Mesendoderm (in vitro differentiated cells): Measurements from ENCODE around the gene HAX1.
"Not testable (repeated sequence)": the region's sequence is repeated elsewhere in the genome, so short reads cannot be mapped to it uniquely, and the experiment has no call there.

Source experiments
- DNase-seq: peaks from one replicate; pipeline ENCODE4 v3.0.0; 2013
- H2AK5ac ChIP-seq: 2 replicates; pipeline ENCODE4 v1.6.1; 2013; ENCODE audit warnings: low read length, inconsistent platforms
- H2BK120ac ChIP-seq: 2 replicates; pipeline ENCODE4 v1.6.1; 2013; ENCODE audit warnings: low read depth, mild to moderate bottlenecking, low read length, moderate library complexity, mixed read lengths
- H2BK15ac ChIP-seq: replicated peaks from 2 replicates; pipeline ENCODE4 v1.6.1; 2013; ENCODE audit warnings: low read depth, mild to moderate bottlenecking, moderate library complexity
- H2BK5ac ChIP-seq: 2 replicates; pipeline ENCODE4 v1.6.1; 2013; ENCODE audit warnings: low read length, inconsistent platforms
- H3K18ac ChIP-seq: 2 replicates; pipeline ENCODE4 v1.6.1; 2013; ENCODE audit warnings: mild to moderate bottlenecking, low read length, mixed read lengths
- H3K23ac ChIP-seq: one replicate; pipeline ENCODE4 v1.6.1; 2013; ENCODE audit warnings: low read length
- H3K27ac ChIP-seq: 2 replicates; pipeline ENCODE4 v1.5.1; 2013; ENCODE audit warnings: low read depth, mild to moderate bottlenecking, inconsistent platforms, low read length, moderate library complexity
- H3K27me3 ChIP-seq: 2 replicates; pipeline ENCODE4 v1.6.1; 2013; ENCODE audit warnings: low read length, control low read depth, mild to moderate bottlenecking, inconsistent platforms; ENCODE audit not compliant: insufficient read depth, poor library complexity
- H3K36me3 ChIP-seq: 2 replicates; pipeline ENCODE4 v1.6.1; 2013; ENCODE audit warnings: low read length, inconsistent platforms; ENCODE audit not compliant: control insufficient read depth, insufficient read depth
- H3K4ac ChIP-seq: one replicate; pipeline ENCODE4 v1.6.1; 2013; ENCODE audit warnings: low read depth, mild to moderate bottlenecking, low read length, moderate library complexity
- H3K4me1 ChIP-seq: 2 replicates; pipeline ENCODE4 v1.6.1; 2013; ENCODE audit warnings: low read depth, low read length, inconsistent platforms; ENCODE audit not compliant: control insufficient read depth
- H3K4me2 ChIP-seq: 2 replicates; pipeline ENCODE4 v1.6.1; 2013; ENCODE audit warnings: low read length
- H3K4me3 ChIP-seq: 2 replicates; pipeline ENCODE4 v1.5.1; 2013; ENCODE audit warnings: mild to moderate bottlenecking, low read length
- H3K56ac ChIP-seq: one replicate; pipeline ENCODE4 v1.6.1; 2013; ENCODE audit warnings: low read length
- H3K79me1 ChIP-seq: 2 replicates; pipeline ENCODE4 v1.6.1; 2013; ENCODE audit warnings: low read length, inconsistent platforms
- H3K79me2 ChIP-seq: 2 replicates; pipeline ENCODE4 v1.6.1; 2013; ENCODE audit warnings: mild to moderate bottlenecking, low read length; ENCODE audit not compliant: control insufficient read depth, insufficient read depth
- H3K9ac ChIP-seq: 2 replicates; pipeline ENCODE4 v1.6.1; 2013; ENCODE audit warnings: low read length, inconsistent platforms
- H4K5ac ChIP-seq: one replicate; pipeline ENCODE4 v1.6.1; 2013; ENCODE audit warnings: low read length
- H4K8ac ChIP-seq: one replicate; pipeline ENCODE4 v1.6.1; 2013; ENCODE audit warnings: low read depth, mild to moderate bottlenecking, control low read depth, low read length, moderate library complexity
- WGBS: extraction: QIAGEN DNeasy Blood & Tissue Kit; methylation state at CpG from one replicate; pipeline ENCODE4 v1.1.7; 2013; ENCODE audit warnings: low lambda C conversion rate, missing lambda C conversion rate; ENCODE audit not compliant: insufficient coverage; ENCODE audit errors: extremely low coverage; 5-methylcytosine and 5-hydroxymethylcytosine counted together

HAX1 gene

DNA sequence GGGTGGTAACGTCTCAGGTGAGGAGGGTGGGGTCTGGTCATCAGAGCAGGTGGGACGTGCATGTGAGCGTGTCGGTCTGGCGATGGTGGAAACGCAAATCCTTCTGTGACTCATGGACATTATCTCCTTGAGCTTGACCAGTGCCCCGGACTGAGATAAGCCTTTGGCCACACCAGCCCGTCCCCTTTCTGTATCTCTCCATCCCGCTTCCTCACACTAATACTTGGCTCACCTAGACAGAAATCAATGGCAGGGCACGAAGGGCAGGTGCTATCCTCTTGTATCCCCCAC lies 40.6 kb downstream of the HAX1 start:
- Histone ChIP-seq H3K9ac (no peak overlapping the region), H3K4me1 (no peaks in the 10 kb centered on the region), H3K4ac (no peak overlapping the region), H3K27ac (no peak overlapping the region), H2BK5ac (no peak overlapping the region), H3K27me3 (no peaks in the 10 kb centered on the region), H3K79me2 (no peaks in the 10 kb centered on the region), H3K4me2 (no peak overlapping the region), H3K56ac (no peak overlapping the region), H3K79me1 (no peaks in the 10 kb centered on the region), H3K23ac (no peak overlapping the region), H4K5ac (no peak overlapping the region), H3K18ac (no peak overlapping the region), H2BK15ac (no peak overlapping the region), H2AK5ac (no peak overlapping the region), H3K4me3 (no peak overlapping the region), H3K36me3 (no peaks in the 10 kb centered on the region), H4K8ac (no peak overlapping the region), H2BK120ac (no peak overlapping the region)
- DNase-seq: no peak
- WGBS: no CpG with 5 or more reads among the region's 10 CpGs

GRCh38 chr1:154314226-154314625 lies 41.8 kb downstream of the HAX1 start:
- H2BK120ac ChIP-seq, H4K8ac ChIP-seq, H3K79me1 ChIP-seq, H3K4me3 ChIP-seq, H4K5ac ChIP-seq, H3K27me3 ChIP-seq, H3K4me2 ChIP-seq, H2AK5ac ChIP-seq, DNase-seq, H3K27ac ChIP-seq, H3K56ac ChIP-seq, H3K36me3 ChIP-seq, H3K18ac ChIP-seq, H3K4ac ChIP-seq, H3K9ac ChIP-seq, H3K79me2 ChIP-seq, H3K4me1 ChIP-seq, H3K23ac ChIP-seq, H2BK15ac ChIP-seq, H2BK5ac ChIP-seq: not testable (repeated sequence)
- no CpG with 5 or more reads among the region's 3 CpGs for WGBS

DNA sequence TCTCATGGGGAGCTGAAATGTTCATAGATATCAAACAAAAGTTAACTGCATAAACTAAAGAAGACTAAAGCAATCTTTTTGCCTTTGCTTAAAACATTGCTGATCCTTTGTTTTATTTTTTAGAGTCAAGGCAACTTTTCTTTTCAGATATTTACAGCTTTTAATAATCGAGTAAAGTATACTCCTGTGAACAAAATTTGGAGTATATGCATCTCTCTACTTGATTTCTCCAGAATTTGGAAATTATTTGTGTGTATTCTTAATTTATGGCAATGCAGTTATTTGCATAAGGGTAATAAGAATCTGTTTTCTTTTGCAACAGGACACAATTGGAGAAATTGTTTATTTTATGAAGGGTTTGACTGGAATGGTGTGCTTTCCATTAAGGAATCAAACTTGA lies 44.3 kb downstream of the HAX1 start:
- no CpG with 5 or more reads among the region's 1 CpG for WGBS
- DNase-seq: no peak
- H3K9ac ChIP-seq: no peak overlapping the region
- H3K27me3 ChIP-seq: no peaks in the 10 kb centered on the region
- H2BK5ac ChIP-seq: no peak overlapping the region
- H3K4me2 ChIP-seq: no peak overlapping the region
- H3K79me2 ChIP-seq: no peaks in the 10 kb centered on the region
- no peaks in the 10 kb centered on the region for H3K79me1 ChIP-seq
- no peak overlapping the region for H4K5ac ChIP-seq
- no peak overlapping the region for H2BK120ac ChIP-seq
- no peak overlapping the region for H3K27ac ChIP-seq
- no peaks in the 10 kb centered on the region for H3K36me3 ChIP-seq
- no peak overlapping the region for H2AK5ac ChIP-seq
- H4K8ac ChIP-seq: no peak overlapping the region
- no peak overlapping the region for H3K4ac ChIP-seq
- no peak overlapping the region for H3K56ac ChIP-seq
- H3K18ac ChIP-seq: no peak overlapping the region
- no peak overlapping the region for H3K23ac ChIP-seq
- no peaks in the 10 kb centered on the region for H3K4me1 ChIP-seq
- no peak overlapping the region for H2BK15ac ChIP-seq
- no peak overlapping the region for H3K4me3 ChIP-seq

- Histone ChIP-seq H3K18ac (no peak overlapping the region), H3K56ac (no peak overlapping the region), H2BK5ac (no peak overlapping the region), H4K8ac (no peak overlapping the region), H3K79me2 (no peaks in the 10 kb centered on the region), H3K9ac (no peak overlapping the region), H3K4me2 (no peak overlapping the region), H3K36me3 (no peaks in the 10 kb centered on the region), H3K79me1 (no peaks in the 10 kb centered on the region), H2BK120ac (no peak overlapping the region), H3K27me3 (no peaks in the 10 kb centered on the region), H2AK5ac (no peak overlapping the region), H3K4me1 (no peaks in the 10 kb centered on the region), H4K5ac (no peak overlapping the region), H3K4ac (no peak overlapping the region), H3K4me3 (no peak overlapping the region), H3K23ac (no peak overlapping the region), H3K27ac (no peak overlapping the region), H2BK15ac (no peak overlapping the region)
- no peak for DNase-seq
- WGBS: no CpG with 5 or more reads among the region's 4 CpGs
These were observed 46.0 kb downstream of the HAX1 start for GRCh38 chr1:154318386-154318785.

DNA sequence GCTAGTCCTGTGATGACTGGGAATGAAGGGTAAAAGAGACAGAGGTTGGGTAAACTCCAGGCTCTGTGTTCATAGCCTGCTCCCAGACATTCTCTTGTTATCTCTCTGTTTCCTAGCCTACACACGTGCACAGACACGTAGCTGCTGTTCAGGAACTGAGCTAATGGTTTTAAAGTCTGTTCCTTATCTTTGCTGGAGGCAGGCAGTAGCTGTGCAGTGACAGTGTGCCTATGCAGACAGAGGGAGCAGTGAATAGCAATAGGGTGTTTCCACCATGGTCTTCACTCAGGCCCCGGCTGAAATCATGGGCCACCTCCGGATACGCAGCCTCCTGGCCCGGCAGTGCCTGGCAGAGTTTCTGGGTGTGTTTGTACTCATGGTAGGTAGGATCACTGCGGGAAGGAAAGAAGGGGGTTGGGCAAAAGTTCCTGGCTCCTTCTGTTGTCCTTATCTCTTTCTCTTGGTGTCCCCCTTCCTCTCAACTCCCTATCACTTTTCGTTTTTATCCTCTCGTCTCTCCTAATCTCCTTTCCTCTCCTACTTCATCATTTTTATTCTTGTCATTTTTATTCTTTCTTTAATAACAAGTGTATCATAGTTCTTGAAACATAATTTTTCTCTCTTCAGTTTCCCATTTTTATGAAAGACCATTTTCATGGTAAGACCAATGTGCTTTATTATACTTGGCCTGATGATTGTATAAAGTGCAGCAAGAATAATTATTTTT lies 48.6 kb downstream of the HAX1 start, which contains the start of gene AQP10:
AQP10 (plus strand) TSS at position 212 of the 727 bp plus-strand sequence; CDS start at position 275, 63 bp downstream.
- DNase-seq: no peak
- no peak within 1 kb of the TSS for H2BK15ac ChIP-seq
- WGBS: 100% methylated on average over 2 of the region's 9 CpGs

DNA sequence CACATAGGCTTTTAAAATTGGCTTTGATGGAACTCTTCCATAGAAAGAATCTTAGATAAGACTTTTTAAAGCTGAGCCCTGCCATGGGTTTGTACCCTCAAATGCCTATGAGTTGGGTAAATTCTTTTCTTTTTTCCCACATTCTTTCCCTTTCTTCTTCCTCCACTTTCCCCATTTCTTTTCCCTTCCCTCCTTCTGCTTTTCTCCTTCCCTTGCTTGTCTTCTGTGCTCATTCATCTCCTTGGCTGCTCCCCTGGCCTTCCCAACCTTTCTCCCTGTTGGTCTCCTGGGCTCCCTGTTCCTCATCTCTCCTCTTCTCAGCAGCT lies 49.1 kb downstream of the HAX1 start:
- not testable (repeated sequence) for H2BK120ac ChIP-seq, H3K27ac ChIP-seq, H3K4ac ChIP-seq, H3K4me3 ChIP-seq, H4K8ac ChIP-seq, H3K79me2 ChIP-seq, H3K9ac ChIP-seq, H3K79me1 ChIP-seq, H3K36me3 ChIP-seq, H4K5ac ChIP-seq, H3K18ac ChIP-seq, H2AK5ac ChIP-seq, H3K4me1 ChIP-seq, H2BK5ac ChIP-seq, DNase-seq, H3K27me3 ChIP-seq, H3K4me2 ChIP-seq, H3K56ac ChIP-seq, H3K23ac ChIP-seq, H2BK15ac ChIP-seq

More for the DNA sequence above, 48.6 kb downstream of the HAX1 start, which contains the start of gene AQP10:
- Histone ChIP-seq H3K79me2 (no peaks in the 10 kb centered on the region), H3K9ac (no peak within 1 kb of the TSS), H3K79me1 (no peaks in the 10 kb centered on the region), H3K4ac (no peak within 1 kb of the TSS), H4K8ac (no peak within 1 kb of the TSS), H3K4me3 (no peak within 1 kb of the TSS), H3K56ac (no peak within 1 kb of the TSS), H3K18ac (no peak within 1 kb of the TSS), H2BK120ac (no peak within 1 kb of the TSS), H3K4me2 (no peak within 1 kb of the TSS), H3K27ac (no peak within 1 kb of the TSS), H2AK5ac (no peak within 1 kb of the TSS), H3K27me3 (no peaks in the 10 kb centered on the region), H3K4me1 (no peaks in the 10 kb centered on the region), H3K36me3 (no peaks in the 10 kb centered on the region), H3K23ac (no peak within 1 kb of the TSS), H4K5ac (no peak within 1 kb of the TSS), H2BK5ac (no peak within 1 kb of the TSS)
